Glutamatergic neuron (in vitro differentiated cells): Measurements from ENCODE around the gene PLEKHA7. TPM values are rescaled to one million over a fixed set of nuclear protein-coding genes. Genes with fewer than 3 reads are reported as not detected.
A peak's percentile ranks its signal among the peaks of the same experiment; 100 is the strongest.

Experiments
- DNase-seq: peaks from one replicate; pipeline ENCODE4 v3.0.0; 2022
- H3K27ac Mint-ChIP-seq: one replicate; pipeline ENCODE4 v1.8.0; 2020; ENCODE audit warnings: mild to moderate bottlenecking, mixed read lengths, inconsistent platforms; ENCODE audit not compliant: unreplicated experiment
- H3K27me3 Mint-ChIP-seq: one replicate; pipeline ENCODE4 v1.8.0; 2020; ENCODE audit warnings: mild to moderate bottlenecking, moderate library complexity, mixed read lengths, inconsistent platforms; ENCODE audit not compliant: unreplicated experiment
- H3K36me3 Mint-ChIP-seq: one replicate; pipeline ENCODE4 v1.8.0; 2020; ENCODE audit warnings: mild to moderate bottlenecking, mixed read lengths, inconsistent platforms; ENCODE audit not compliant: unreplicated experiment
- H3K4me1 Mint-ChIP-seq: one replicate; pipeline ENCODE4 v1.8.0; 2020; ENCODE audit warnings: mild to moderate bottlenecking, low read depth, mixed read lengths, inconsistent platforms; ENCODE audit not compliant: unreplicated experiment
- H3K4me3 Mint-ChIP-seq: one replicate; pipeline ENCODE4 v1.8.0; 2020; ENCODE audit warnings: mild to moderate bottlenecking, mixed read lengths, inconsistent platforms; ENCODE audit not compliant: unreplicated experiment
- H3K9me3 Mint-ChIP-seq: one replicate; pipeline ENCODE4 v1.8.0; 2020; ENCODE audit warnings: mild to moderate bottlenecking, moderate library complexity, mixed read lengths, inconsistent platforms; ENCODE audit not compliant: unreplicated experiment
- total RNA-seq: library from RNA; stranded (reverse); fragmentation: NEBNext Ultra II Directional; extraction: Animal tissue kit (Norgen Biotek cat#: 25700); gene quantifications from one replicate; pipeline ENCODE4 v1.2.1, GENCODE V29; 2021; ENCODE audit not compliant: unreplicated experiment
- TF ChIP-seq, protein P1 (sequence below): fragments of 200-600 bp; sonication (generic); IDR thresholded peaks from one replicate; pipeline ENCODE4 v1.5.0; 2021; ENCODE audit not compliant: partially characterized antibody, unreplicated experiment

Gene PLEKHA7
- total RNA-seq, 1 donor from 2014 or later = 5.7 TPM

DNA sequence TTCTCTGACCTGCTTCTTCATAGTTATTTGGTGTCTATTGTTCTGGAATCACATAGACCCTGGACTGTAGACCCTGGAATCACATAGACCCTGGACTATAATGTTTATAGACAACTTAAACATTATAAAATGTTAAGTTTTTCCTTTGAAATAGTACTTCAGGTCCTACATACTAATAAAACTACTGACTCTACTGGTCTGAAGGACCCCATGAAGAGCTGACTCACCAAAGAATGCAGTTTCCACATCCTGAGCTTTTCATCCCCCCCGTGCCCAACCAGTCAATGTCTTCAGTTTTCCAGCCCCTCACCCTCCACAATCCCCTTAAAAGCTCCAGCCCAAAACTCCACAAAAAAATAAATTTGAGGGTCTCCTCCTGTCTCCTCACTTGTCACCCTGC lies 6.6 kb upstream of the PLEKHA7 start:
- Mint-ChIP-seq H3K4me1 (peaks cover under 1% of the 10 kb centered on the region), H3K27ac (no peak overlapping the region), H3K27me3 (peaks cover 2% of the 10 kb centered on the region), H3K4me3 (no peak overlapping the region), H3K9me3 (no peaks in the 10 kb centered on the region), H3K36me3 (no peaks in the 10 kb centered on the region)
- no peak for DNase-seq
- TF ChIP-seq, protein P1, sequence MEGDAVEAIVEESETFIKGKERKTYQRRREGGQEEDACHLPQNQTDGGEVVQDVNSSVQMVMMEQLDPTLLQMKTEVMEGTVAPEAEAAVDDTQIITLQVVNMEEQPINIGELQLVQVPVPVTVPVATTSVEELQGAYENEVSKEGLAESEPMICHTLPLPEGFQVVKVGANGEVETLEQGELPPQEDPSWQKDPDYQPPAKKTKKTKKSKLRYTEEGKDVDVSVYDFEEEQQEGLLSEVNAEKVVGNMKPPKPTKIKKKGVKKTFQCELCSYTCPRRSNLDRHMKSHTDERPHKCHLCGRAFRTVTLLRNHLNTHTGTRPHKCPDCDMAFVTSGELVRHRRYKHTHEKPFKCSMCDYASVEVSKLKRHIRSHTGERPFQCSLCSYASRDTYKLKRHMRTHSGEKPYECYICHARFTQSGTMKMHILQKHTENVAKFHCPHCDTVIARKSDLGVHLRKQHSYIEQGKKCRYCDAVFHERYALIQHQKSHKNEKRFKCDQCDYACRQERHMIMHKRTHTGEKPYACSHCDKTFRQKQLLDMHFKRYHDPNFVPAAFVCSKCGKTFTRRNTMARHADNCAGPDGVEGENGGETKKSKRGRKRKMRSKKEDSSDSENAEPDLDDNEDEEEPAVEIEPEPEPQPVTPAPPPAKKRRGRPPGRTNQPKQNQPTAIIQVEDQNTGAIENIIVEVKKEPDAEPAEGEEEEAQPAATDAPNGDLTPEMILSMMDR = no peak

DNA sequence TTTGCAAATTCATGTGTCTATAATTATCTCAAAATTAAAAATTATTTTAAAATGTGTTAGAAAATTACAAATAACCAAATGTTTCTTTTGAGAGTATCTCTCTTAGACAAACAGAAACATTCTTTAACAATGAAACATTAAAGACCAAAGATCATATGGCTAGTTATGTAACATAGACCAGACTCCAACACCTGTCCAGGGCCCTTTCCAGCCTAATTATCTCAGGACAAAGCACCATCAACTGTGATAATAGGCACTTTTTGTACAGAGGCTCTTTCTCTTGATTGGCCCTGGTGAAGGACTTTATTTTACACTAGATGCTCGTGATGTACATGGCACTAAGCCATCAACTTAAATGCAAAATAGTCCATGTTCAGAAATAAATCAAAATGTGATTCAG lies 5.0 kb upstream of the PLEKHA7 start:
- no peak overlapping the region for H3K27ac Mint-ChIP-seq
- H3K27me3 Mint-ChIP-seq = peaks cover 9% of the 10 kb centered on the region
- no peak overlapping the region for H3K4me3 Mint-ChIP-seq
- H3K9me3 Mint-ChIP-seq = peaks cover 1% of the 10 kb centered on the region
- peaks cover 4% of the 10 kb centered on the region for H3K36me3 Mint-ChIP-seq
- DNase-seq = no peak
- peaks cover 5% of the 10 kb centered on the region for H3K4me1 Mint-ChIP-seq
- TF ChIP-seq, protein P1 = no peak

DNA sequence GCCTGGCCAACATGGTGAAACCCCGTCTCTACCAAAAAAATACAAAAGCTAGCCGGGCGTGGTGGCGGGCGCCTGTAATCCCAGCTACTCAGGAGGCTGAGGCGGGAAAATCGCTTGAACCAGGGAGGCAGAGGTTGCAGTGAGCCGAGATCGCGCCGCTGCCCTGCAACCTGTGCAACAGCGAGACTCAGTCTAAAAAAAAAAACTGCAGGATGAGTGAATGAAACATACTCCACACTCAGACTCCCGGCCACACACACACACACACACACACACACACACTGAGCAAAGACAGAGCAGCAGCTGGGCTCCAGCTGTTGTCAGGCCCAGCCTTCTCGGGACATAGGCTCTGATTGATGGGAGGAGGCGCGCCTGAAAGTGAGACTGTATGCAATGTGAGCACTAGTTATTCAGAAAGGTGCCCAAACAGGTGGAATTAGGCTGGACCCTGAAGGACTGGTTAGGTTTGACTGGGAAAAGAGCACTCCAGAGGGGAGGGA lies 1.5 kb upstream of the PLEKHA7 start:
- peak; percentile 19 for DNase-seq
- H3K4me3 Mint-ChIP-seq = no peak overlapping the region
- TF ChIP-seq, protein P1 = no peak

DNA sequence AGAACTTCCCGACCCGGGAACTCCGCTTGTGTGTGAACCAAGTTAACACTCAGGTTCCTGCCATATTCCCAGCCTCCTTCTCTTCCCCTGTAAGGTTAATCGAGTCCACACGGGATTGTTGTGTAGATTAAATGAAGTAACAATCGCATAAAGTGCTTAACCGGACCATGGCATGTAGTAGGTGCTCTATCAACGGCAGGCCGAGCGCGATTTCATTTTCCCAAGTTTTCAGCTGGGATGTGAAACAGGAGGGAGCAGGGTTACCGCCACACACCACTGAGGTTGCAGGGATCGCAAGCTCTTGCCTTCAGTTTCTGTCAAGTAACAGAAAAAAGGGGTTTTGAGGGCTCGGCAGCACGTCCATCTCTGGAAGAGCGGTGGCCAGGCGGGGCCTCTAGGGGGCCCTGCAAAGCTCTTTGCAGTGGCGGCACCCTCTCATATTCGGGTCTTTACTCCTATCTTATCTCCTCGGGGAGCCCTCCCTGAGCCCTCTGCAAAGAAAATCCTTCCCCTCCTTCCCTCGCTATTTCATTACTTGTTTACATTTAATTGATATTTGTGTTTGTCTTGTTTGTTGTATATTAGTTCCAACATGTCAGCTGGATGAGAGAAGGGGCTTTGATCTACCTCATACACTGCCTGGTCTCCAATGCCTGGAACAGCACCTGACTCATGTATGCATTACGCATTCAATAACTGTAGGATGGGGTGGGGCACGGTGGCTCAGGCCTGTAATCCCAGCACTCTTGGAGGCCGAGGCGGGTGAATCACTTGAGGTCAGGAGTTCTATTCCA lies 816 bp upstream of the PLEKHA7 start:
- peaks cover 4% of the 10 kb centered on the region for H3K36me3 Mint-ChIP-seq
- peak overlapping the region; percentile 94 for H3K4me3 Mint-ChIP-seq
- peaks cover 1% of the 10 kb centered on the region for H3K9me3 Mint-ChIP-seq
- DNase-seq = peak; percentile 36
- H3K4me1 Mint-ChIP-seq = peaks cover 5% of the 10 kb centered on the region
- H3K27ac Mint-ChIP-seq = no peak overlapping the region
- TF ChIP-seq, protein P1 = peak; percentile 34
- H3K27me3 Mint-ChIP-seq = peaks cover 6% of the 10 kb centered on the region

More for the DNA sequence above, 1.5 kb upstream of the PLEKHA7 start:
- Mint-ChIP-seq H3K4me1 (peaks cover 5% of the 10 kb centered on the region), H3K9me3 (peaks cover 1% of the 10 kb centered on the region), H3K27ac (no peak overlapping the region), H3K36me3 (peaks cover 4% of the 10 kb centered on the region), H3K27me3 (peaks cover 6% of the 10 kb centered on the region)

DNA sequence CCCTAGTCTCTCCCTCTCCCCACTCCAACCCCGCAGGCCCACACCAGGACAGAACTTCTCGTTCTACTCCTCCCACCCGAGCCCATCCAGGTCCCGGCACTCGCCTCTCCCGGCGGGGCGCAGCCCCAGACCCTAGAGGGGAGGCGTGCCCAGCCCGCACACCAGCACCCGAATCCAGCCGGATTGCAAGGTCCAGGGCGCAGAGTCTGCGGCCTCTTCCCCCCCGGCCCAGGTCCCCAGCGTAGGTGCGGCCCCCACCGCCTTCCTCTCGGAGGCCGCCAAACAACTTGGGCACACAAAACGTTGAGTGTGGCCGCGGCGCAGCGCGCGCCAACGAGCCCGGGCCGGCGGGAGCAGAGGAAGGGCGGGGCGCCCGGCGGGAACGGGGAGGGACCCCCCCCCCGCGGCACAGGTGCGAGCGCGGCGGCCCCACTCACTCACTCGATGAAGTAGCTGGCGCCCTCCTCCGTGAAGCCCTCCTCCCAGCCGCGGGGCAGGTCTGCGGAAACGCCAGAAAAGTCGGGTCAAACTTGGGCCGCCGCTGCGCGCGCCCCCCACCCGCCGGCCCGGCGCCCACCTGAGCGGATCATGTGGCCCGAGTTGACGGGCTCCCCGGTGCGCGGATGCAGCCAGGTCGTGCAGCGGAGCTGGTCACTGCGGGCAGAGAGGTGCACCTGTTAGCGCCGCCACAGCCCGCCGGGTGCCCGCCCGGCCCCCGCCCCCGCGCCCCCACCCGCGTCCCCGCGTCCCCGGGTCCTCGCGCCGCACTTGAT lies 480 bp downstream of the PLEKHA7 start:
- DNase-seq = peak; percentile 29
- no peak overlapping the region for H3K4me3 Mint-ChIP-seq
- peaks cover 4% of the 10 kb centered on the region for H3K36me3 Mint-ChIP-seq

More for the DNA sequence above, 480 bp downstream of the PLEKHA7 start:
- TF ChIP-seq, protein P1 = no peak
- peaks cover 8% of the 10 kb centered on the region for H3K27me3 Mint-ChIP-seq
- peaks cover 5% of the 10 kb centered on the region for H3K4me1 Mint-ChIP-seq
- H3K27ac Mint-ChIP-seq = no peak overlapping the region
- H3K9me3 Mint-ChIP-seq = peaks cover 1% of the 10 kb centered on the region
